Body of pancreas (tissue), 4 donors: ENCODE results near the gene EMSY. TPM values are rescaled to one million over a fixed set of nuclear protein-coding genes. Genes with fewer than 3 reads are reported as not detected.

ENCODE experiments used
- ATAC-seq: fragments of 150-250 bp; one replicate; pipeline ENCODE4 v1.9.1; 2016
- DNase-seq, 4 donors: peaks; one replicate each; pipeline ENCODE4 v3.0.0-alpha.2; 2019
- H3K27ac ChIP-seq, 4 donors: fragments of 200-600 bp; sonication (generic); 1 replicate in 3 of 4; 2 replicates in 1 of 4; pipeline versions ENCODE4 v1.5.1 to v1.6.1; 2016 to 2019; ENCODE audit warnings: mild to moderate bottlenecking in 1 of 4, mixed read lengths in 1 of 4, moderate library complexity in 1 of 4
- H3K27me3 ChIP-seq, 2 donors: fragments of 200-600 bp; sonication (generic); one replicate each; pipeline ENCODE4 v1.6.0; 2016; ENCODE audit warnings: mild to moderate bottlenecking in 1 of 2
- H3K36me3 ChIP-seq, 2 donors: fragments of 200-600 bp; sonication (generic); replicated peaks in 1 of 2; 2 replicates each; pipeline ENCODE4 v1.5.1; 2016; ENCODE audit warnings: low read depth in 2 of 2; ENCODE audit not compliant: insufficient read depth in 1 of 2
- H3K4me1 ChIP-seq: fragments of 200-600 bp; sonication (generic); one replicate; pipeline ENCODE4 v1.6.0; 2016
- H3K4me3 ChIP-seq, 2 donors: fragments of 200-600 bp; sonication (generic); 1 replicate in 1 of 2; 2 replicates in 1 of 2; pipeline ENCODE4 v1.5.1; 2016 to 2019
- H3K9me3 ChIP-seq, 3 donors: fragments of 200-600 bp; sonication (generic); 1 replicate in 2 of 3; 2 replicates in 1 of 3; pipeline ENCODE4 v1.5.1; 2016
- CTCF ChIP-seq, 7 experiments: fragments of 450-650 bp in 4 of 7; fragments of 200-600 bp in 3 of 7; sonication (generic) in 3 of 7; IDR thresholded peaks; one replicate each; pipeline ENCODE4 v1.5.1; 2016 to 2019; ENCODE audit warnings: antibody characterized with exemption in 7 of 7
- POLR2A ChIP-seq, 3 donors: fragments of 450-650 bp; IDR thresholded peaks; one replicate each; pipeline ENCODE4 v1.6.1; 2016; ENCODE audit warnings: antibody characterized with exemption in 3 of 3, mild to moderate bottlenecking in 2 of 3
- WGBS, 2 donors: methylation state at CpG; one replicate each; pipeline ENCODE4 v1.1.5; 2017; 5-methylcytosine and 5-hydroxymethylcytosine counted together
- intact Hi-C: fragments of 100-400 bp; cut with DNase I; formaldehyde crosslinking; loops from one replicate; pipeline ENCODE4 v1.15.1; 2023
- total RNA-seq, 2 donors: library from RNA; depleted of rRNA; stranded (reverse); fragments of >200 nt; gene quantifications; one replicate each; pipeline ENCODE4 v1.1.0, GENCODE V29; 2016

The EMSY gene
- total RNA-seq, 2 donors from 2014 or later = 13.5 to 30.3 TPM

GRCh38 chr11:76543006-76543703 lies 98.3 kb downstream of the EMSY start:
- Histone ChIP-seq H3K27ac (no peak overlapping the region), H3K36me3 (peaks cover 3 to 20% of the 10 kb centered on the region in 2 donors), H3K4me3 (no peak overlapping the region), H3K27me3 (no peaks in the 10 kb centered on the region), H3K9me3 (no peaks in the 10 kb centered on the region), H3K4me1 (no peaks in the 10 kb centered on the region)
- TF ChIP-seq CTCF (IDR thresholded peaks at IDR 0.05) (no peak), POLR2A (IDR thresholded peaks at IDR 0.05) (no peak)
- intact Hi-C loops = no loop called here
- ATAC-seq (no peak), DNase-seq (no peak)
- 88 to 93% methylated on average over 7 of the region's 7 CpGs for WGBS, 2 donors

DNA sequence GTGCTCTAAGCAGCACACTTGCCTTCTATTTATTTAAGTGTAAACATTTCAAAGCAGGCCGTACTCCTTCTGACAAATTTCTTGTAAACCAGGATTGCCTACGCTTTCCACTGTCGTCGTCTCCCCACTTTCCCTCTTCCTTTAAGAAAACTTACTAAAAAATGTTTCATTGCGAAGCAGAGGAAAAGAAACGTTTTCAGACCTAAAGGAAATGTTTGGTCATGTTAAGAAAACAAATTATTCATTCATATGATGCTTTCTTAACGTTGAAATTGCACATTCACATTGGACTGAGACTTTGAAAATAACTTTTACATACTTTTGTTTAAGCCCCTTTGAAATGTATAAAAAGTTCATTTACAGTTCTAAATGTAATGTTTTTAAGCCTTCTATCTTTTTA lies 106.0 kb downstream of the EMSY start:
- intact Hi-C loops = no loop called here
- DNase-seq = no peak
- H3K9me3 ChIP-seq = no peaks in the 10 kb centered on the region
- peaks cover 3% of the 10 kb centered on the region in 2 donors for H3K36me3 ChIP-seq
- 73 to 74% methylated on average over 7 of the region's 7 CpGs for WGBS, 2 donors
- no peak overlapping the region for H3K4me3 ChIP-seq
- TF ChIP-seq POLR2A (IDR thresholded peaks at IDR 0.05) = no peak
- no peak for TF ChIP-seq CTCF (IDR thresholded peaks at IDR 0.05)
- H3K27me3 ChIP-seq = no peaks in the 10 kb centered on the region
- no peak for ATAC-seq
- H3K27ac ChIP-seq = no peak overlapping the region
- H3K4me1 ChIP-seq = no peaks in the 10 kb centered on the region

- H3K4me3 ChIP-seq = no peak overlapping the region
- ATAC-seq (no peak), DNase-seq (no peak)
- H3K27ac ChIP-seq = no peak overlapping the region
- no peaks in the 10 kb centered on the region for H3K4me1 ChIP-seq
- no peaks in the 10 kb centered on the region for H3K27me3 ChIP-seq
- no peaks in the 10 kb centered on the region for H3K36me3 ChIP-seq
- WGBS, 2 donors = 86 to 87% methylated on average over 2 of the region's 2 CpGs
- no peaks in the 10 kb centered on the region for H3K9me3 ChIP-seq
- intact Hi-C loops = no loop called here
- no peak for TF ChIP-seq POLR2A (IDR thresholded peaks at IDR 0.05)
- peak in 1 of 7 experiments; percentile 2 for TF ChIP-seq CTCF (IDR thresholded peaks at IDR 0.05)
These were observed 106.6 kb downstream of the EMSY start for GRCh38 chr11:76551400-76551799.

- H3K27ac ChIP-seq = no peak overlapping the region
- 88 to 97% methylated on average over 2 of the region's 2 CpGs for WGBS, 2 donors
- intact Hi-C loops = no loop called here
These were observed 108.2 kb downstream of the EMSY start for GRCh38 chr11:76552987-76553386.

More at GRCh38 chr11:76552987-76553386, 108.2 kb downstream of the EMSY start:
- Histone ChIP-seq H3K27me3 (no peaks in the 10 kb centered on the region), H3K4me3 (no peak overlapping the region), H3K36me3 (no peaks in the 10 kb centered on the region), H3K4me1 (no peaks in the 10 kb centered on the region), H3K9me3 (no peaks in the 10 kb centered on the region)
- DNase-seq = no peak
- TF ChIP-seq POLR2A (IDR thresholded peaks at IDR 0.05) = no peak
- TF ChIP-seq CTCF (IDR thresholded peaks at IDR 0.05) = no peak
- no peak for ATAC-seq
